ENCODE data around the gene NEUROD4.

NEUROD4 gene

DNA sequence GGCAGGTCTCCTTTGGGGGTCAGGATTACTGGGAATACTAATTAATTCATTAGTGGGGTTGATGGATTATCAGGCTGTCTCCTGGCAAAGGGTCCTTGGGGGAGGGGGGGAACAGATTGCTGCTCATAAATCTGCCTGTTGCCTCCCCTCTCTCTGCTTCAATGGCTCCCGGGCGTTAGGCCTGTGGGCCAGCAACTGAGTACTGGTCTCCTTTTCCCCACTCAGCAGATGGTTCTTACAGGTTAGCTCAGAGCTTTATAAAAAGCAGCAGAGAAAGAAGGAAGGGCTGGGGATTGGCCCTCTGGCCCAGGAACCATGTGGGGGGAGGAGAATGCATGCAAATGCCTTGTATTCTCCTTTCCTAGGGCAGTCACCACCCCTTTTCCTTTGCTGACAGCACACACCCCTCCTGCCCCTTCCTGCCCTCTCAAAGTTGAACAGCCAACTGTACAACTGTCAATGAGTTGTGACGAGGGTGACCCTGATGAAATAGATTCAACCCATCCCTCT is 2.3 kb upstream of the NEUROD4 start:
- Mint-ChIP-seq H3K27ac (no peak overlapping the region), H3K36me3 (ENCODE audit: insufficient read depth) (peaks cover 2% of the 10 kb centered on the region), H3K27me3 (peaks cover 54 to 62% of the 10 kb centered on the region in 2 donors), H3K9me3 (no peaks in the 10 kb centered on the region), H3K4me3 (no peak overlapping the region), H3K4me1 (ENCODE audit: low read depth in 2 of 2) (peaks cover 0 to 7% of the 10 kb centered on the region in 2 donors)
- no peak for DNase-seq
- ATAC-seq (replicated peaks): no peak

GRCh38 chr12:55024575-55024974 is 4.8 kb downstream of the NEUROD4 start:
- H3K27me3 Mint-ChIP-seq: peaks cover 45 to 66% of the 10 kb centered on the region in 2 donors
- H3K4me1 Mint-ChIP-seq (ENCODE audit: low read depth in 2 of 2): peaks cover 0 to 5% of the 10 kb centered on the region in 2 donors

GRCh38 chr12:55025508-55025907 is 5.7 kb downstream of the NEUROD4 start:
- ATAC-seq (replicated peaks): no peak
- Mint-ChIP-seq H3K9me3 (no peaks in the 10 kb centered on the region), H3K4me1 (ENCODE audit: low read depth in 2 of 2) (no peaks in the 10 kb centered on the region), H3K27me3 (peaks cover 35 to 65% of the 10 kb centered on the region in 2 donors), H3K27ac (no peak overlapping the region), H3K36me3 (ENCODE audit: insufficient read depth) (no peaks in the 10 kb centered on the region), H3K4me3 (no peak overlapping the region)
- DNase-seq: no peak

More at GRCh38 chr12:55024575-55024974, 4.8 kb downstream of the NEUROD4 start:
- Mint-ChIP-seq H3K9me3 (no peaks in the 10 kb centered on the region), H3K4me3 (no peak overlapping the region), H3K27ac (no peak overlapping the region), H3K36me3 (ENCODE audit: insufficient read depth) (no peaks in the 10 kb centered on the region)
- DNase-seq (no peak), ATAC-seq (replicated peaks) (no peak)

DNA sequence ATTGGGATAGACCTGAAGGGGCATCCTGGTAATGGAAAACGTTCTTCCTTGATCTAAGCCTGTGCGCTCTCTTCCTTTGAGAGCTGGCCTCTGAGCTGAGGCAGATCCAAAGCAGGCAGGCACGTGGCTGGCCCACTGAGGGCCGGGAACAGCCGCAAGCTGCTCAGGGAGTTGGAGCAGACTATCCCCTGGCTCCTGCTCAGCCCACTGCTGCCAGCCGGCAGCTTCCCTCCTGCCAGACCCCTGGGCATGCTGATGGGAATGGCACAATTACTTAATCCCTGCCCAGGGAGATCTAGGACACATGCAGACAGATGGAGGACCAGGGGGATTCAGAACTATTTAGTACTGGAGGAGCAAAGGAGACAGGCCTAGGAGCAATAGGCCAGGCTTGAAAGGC is 14.4 kb downstream of the NEUROD4 start:
- Mint-ChIP-seq H3K36me3 (ENCODE audit: insufficient read depth) (no peaks in the 10 kb centered on the region), H3K4me3 (no peak overlapping the region), H3K4me1 (ENCODE audit: low read depth in 2 of 2) (peaks cover 25 to 27% of the 10 kb centered on the region in 2 donors), H3K9me3 (no peaks in the 10 kb centered on the region), H3K27me3 (peaks cover 11 to 17% of the 10 kb centered on the region in 2 donors), H3K27ac (peak overlapping the region in 1 of 2 donors; percentile 10)
- no peak for ATAC-seq (replicated peaks)
- DNase-seq: no peak

- no peaks in the 10 kb centered on the region for H3K9me3 Mint-ChIP-seq
- H3K4me3 Mint-ChIP-seq: peak overlapping the region; percentile 9 to 68
- ATAC-seq (replicated peaks) (peak; percentile 27), DNase-seq (no peak)
- peaks cover 12 to 19% of the 10 kb centered on the region in 2 donors for H3K27me3 Mint-ChIP-seq
- H3K27ac Mint-ChIP-seq: peak overlapping the region; percentile 13 to 72
- H3K36me3 Mint-ChIP-seq (ENCODE audit: insufficient read depth): no peaks in the 10 kb centered on the region
- peaks cover 25 to 28% of the 10 kb centered on the region in 2 donors for H3K4me1 Mint-ChIP-seq (ENCODE audit: low read depth in 2 of 2)
Measured at GRCh38 chr12:55036326-55037115, 16.7 kb downstream of the NEUROD4 start.

- Mint-ChIP-seq H3K27ac (peak overlapping the region in 1 of 2 donors; percentile 13), H3K9me3 (no peaks in the 10 kb centered on the region), H3K4me1 (ENCODE audit: low read depth in 2 of 2) (peaks cover 25 to 28% of the 10 kb centered on the region in 2 donors), H3K36me3 (ENCODE audit: insufficient read depth) (no peaks in the 10 kb centered on the region), H3K4me3 (no peak overlapping the region), H3K27me3 (peaks cover 12 to 19% of the 10 kb centered on the region in 2 donors)
- no peak for DNase-seq
- no peak for ATAC-seq (replicated peaks)
Measured at GRCh38 chr12:55037351-55037987, 17.7 kb downstream of the NEUROD4 start.

- H3K4me3 Mint-ChIP-seq: no peak overlapping the region
- H3K27me3 Mint-ChIP-seq: peaks cover 22 to 33% of the 10 kb centered on the region in 2 donors
- no peaks in the 10 kb centered on the region for H3K36me3 Mint-ChIP-seq (ENCODE audit: insufficient read depth)
- H3K9me3 Mint-ChIP-seq: no peaks in the 10 kb centered on the region
- no peak overlapping the region for H3K27ac Mint-ChIP-seq
- peaks cover 24 to 28% of the 10 kb centered on the region in 2 donors for H3K4me1 Mint-ChIP-seq (ENCODE audit: low read depth in 2 of 2)
- ATAC-seq (replicated peaks) (no peak), DNase-seq (no peak)
Measured at GRCh38 chr12:55039395-55040354, 19.9 kb downstream of the NEUROD4 start.

DNA sequence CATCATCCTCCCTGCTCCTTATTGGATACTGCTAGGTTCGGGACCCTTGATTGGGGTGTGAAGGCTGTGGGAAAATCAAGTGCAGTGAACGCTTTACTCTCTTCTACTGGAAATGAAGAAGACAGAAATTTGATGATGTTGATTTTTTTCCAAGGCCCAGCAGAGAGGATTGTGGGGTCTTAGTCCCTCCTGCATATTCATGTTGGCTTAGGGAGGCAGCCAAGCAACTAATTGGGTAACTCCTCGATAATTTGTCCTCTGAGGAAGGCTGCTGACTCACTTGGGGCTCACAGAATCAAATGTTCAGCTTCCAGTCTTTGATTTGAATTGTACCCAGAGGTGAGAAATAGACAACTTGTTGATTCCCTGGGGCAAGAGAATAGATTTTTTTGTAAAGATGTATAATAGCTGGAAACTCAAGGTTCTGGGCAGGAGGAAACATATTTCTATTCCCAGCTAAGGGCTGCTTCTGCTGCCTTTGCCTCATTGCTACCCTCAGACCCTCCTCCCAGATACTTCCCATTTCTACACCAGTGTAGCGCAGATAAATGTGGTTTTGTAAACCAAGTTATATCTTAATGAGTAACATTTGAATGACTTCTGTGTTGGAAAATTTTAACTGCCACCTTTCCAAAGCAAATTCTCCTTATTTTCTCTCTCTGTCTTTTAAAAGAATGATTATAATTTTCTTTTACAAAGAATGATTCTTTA is 21.7 kb downstream of the NEUROD4 start:
- Mint-ChIP-seq H3K27ac (no peak overlapping the region), H3K4me3 (no peak overlapping the region), H3K9me3 (no peaks in the 10 kb centered on the region), H3K36me3 (ENCODE audit: insufficient read depth) (no peaks in the 10 kb centered on the region), H3K27me3 (peaks cover 22 to 33% of the 10 kb centered on the region in 2 donors), H3K4me1 (ENCODE audit: low read depth in 2 of 2) (peaks cover 9 to 15% of the 10 kb centered on the region in 2 donors)
- ATAC-seq (replicated peaks) (no peak), DNase-seq (no peak)

DNA sequence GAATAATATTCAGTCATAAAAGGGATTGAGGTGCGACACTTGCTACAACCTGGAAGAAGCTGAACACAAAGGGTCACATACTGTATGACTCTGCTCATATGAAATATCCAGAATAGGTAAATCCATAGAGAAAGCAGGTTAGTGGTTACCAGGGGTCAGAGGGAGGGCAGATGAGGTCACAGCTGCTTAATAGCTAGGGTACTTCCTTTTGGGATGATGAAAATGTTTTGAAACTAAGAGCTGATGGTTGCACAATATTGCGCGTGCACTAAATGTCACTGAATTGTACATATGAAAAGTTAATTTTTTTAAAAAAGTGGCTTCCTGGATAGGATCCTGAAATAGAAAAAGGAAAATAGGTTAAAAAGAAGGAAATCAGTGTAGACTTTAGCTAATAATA is 23.8 kb downstream of the NEUROD4 start:
- DNase-seq (no peak), ATAC-seq (replicated peaks) (no peak)
- Mint-ChIP-seq H3K27me3 (peaks cover 22 to 39% of the 10 kb centered on the region in 2 donors), H3K4me3 (no peak overlapping the region), H3K36me3 (ENCODE audit: insufficient read depth) (no peaks in the 10 kb centered on the region), H3K27ac (no peak overlapping the region), H3K4me1 (ENCODE audit: low read depth in 2 of 2) (peaks cover 0 to 3% of the 10 kb centered on the region in 2 donors), H3K9me3 (no peaks in the 10 kb centered on the region)

DNA sequence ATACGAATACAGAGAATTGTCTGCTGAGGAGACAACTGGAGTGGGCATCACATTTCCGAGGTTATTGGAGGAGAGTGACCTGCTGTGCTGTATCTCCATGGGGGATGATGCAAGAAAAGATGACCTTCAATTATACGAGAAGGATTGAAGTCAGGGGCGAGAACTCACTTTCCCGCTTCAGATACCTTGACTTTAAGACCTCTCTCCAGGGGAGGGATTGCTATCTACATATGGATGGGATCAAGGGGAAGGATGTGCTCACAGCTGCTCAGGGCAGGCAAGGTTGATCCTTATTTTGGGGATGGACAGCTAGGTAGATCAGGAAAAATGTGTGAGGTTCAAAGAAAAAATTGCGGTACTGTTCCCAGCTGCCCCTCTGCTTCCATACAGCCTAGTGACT is 24.4 kb downstream of the NEUROD4 start:
- peaks cover 0 to 2% of the 10 kb centered on the region in 2 donors for H3K4me1 Mint-ChIP-seq (ENCODE audit: low read depth in 2 of 2)
- DNase-seq (no peak), ATAC-seq (replicated peaks) (no peak)

GRCh38 chr12:55049676-55050075 is 29.9 kb downstream of the NEUROD4 start:
- DNase-seq (no peak), ATAC-seq (replicated peaks) (no peak)
- no peaks in the 10 kb centered on the region for H3K36me3 Mint-ChIP-seq (ENCODE audit: insufficient read depth)
- H3K9me3 Mint-ChIP-seq: no peaks in the 10 kb centered on the region
- peaks cover 6 to 14% of the 10 kb centered on the region in 2 donors for H3K27me3 Mint-ChIP-seq
- H3K4me1 Mint-ChIP-seq (ENCODE audit: low read depth in 2 of 2): no peaks in the 10 kb centered on the region
- no peak overlapping the region for H3K4me3 Mint-ChIP-seq
- H3K27ac Mint-ChIP-seq: no peak overlapping the region

More for the DNA sequence above, 24.4 kb downstream of the NEUROD4 start:
- no peak overlapping the region for H3K27ac Mint-ChIP-seq
- no peak overlapping the region for H3K4me3 Mint-ChIP-seq
- peaks cover 22 to 40% of the 10 kb centered on the region in 2 donors for H3K27me3 Mint-ChIP-seq
- no peaks in the 10 kb centered on the region for H3K36me3 Mint-ChIP-seq (ENCODE audit: insufficient read depth)
- H3K9me3 Mint-ChIP-seq: no peaks in the 10 kb centered on the region

DNA sequence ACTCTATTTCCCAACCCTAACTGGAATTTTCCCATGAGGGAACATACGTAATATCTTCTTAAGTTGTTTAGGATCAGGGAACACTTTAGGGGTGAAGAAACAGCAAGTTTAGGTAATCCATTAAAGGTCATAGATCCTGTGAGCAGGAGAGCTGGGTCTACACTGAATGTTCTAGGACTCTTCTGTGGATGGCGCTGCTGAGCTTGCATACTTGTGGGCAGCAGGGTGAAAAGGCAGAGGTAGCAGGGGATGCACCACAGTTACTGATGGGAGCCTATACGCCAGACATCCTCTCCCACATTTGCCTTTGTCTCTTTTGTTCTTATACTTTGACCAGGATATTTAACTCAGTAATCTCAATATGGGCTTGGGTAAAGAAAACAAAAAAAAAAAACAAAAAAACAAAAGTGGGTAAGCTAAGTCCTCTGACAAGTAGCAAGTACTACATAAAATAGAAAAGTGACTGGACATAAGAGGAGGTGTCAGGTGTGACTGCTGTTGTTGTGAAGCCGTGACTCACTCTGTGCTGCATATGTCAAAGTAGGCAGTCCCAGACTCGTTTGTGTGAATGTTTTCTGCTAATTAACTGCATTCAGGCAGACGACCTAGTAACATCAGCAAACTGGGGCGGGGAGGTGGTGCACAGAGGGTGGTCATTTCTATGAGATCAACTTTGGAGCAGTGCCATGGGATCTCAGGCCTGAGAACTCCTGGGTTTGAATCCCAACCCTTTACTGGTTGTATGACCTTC is 31.6 kb downstream of the NEUROD4 start:
- no peak for ATAC-seq (replicated peaks)
- Mint-ChIP-seq H3K9me3 (no peaks in the 10 kb centered on the region), H3K4me1 (ENCODE audit: low read depth in 2 of 2) (no peaks in the 10 kb centered on the region), H3K4me3 (no peak overlapping the region), H3K27me3 (peaks cover 6 to 18% of the 10 kb centered on the region in 2 donors), H3K27ac (peak overlapping the region in 1 of 2 donors; percentile 20), H3K36me3 (ENCODE audit: insufficient read depth) (no peaks in the 10 kb centered on the region)
- DNase-seq: no peak
